ENCODE data around the gene SAV1. TPM values are rescaled to one million over a fixed set of nuclear protein-coding genes. Genes with fewer than 3 reads are reported as not detected.

SAV1 gene
- total and polyA plus RNA-seq, 2 of the 13 experiments (the other 11 are each of a cell fraction or from before 2014, with no cell fraction given), result 7.3 to 8.2 TPM

- CTCF ChIA-PET (ENCODE audit: low intra/inter-chr PET ratio, low total read pairs), result no interaction called here
- H3K36me3 ChIP-seq (replicated peaks in 1 of 2; ENCODE audit: control insufficient read depth in 1 of 2, insufficient read depth in 2 of 2, low read length in 2 of 2), result peaks cover 4 to 14% of the 10 kb centered on the region in 2 experiments; a peak in 2 of 5 replicates
Observed at GRCh38 chr14:50647282-50647681, 20.8 kb downstream of the SAV1 start.

More at GRCh38 chr14:50647282-50647681, 20.8 kb downstream of the SAV1 start:
- Histone ChIP-seq H3K9ac (ENCODE audit: insufficient read depth, low read depth, low read length) (no peak overlapping the region), H3K27ac (ENCODE audit: extremely low read length, insufficient read depth, low read length) (no peak overlapping the region), H2AFZ (ENCODE audit: low read length) (no peak overlapping the region), H4K20me1 (ENCODE audit: insufficient read depth, low read length) (no peaks in the 10 kb centered on the region), H3K4me1 (ENCODE audit: insufficient read depth, low read length) (peaks cover 16% of the 10 kb centered on the region), H3K79me2 (ENCODE audit: insufficient read depth, low read length) (peaks cover 1% of the 10 kb centered on the region), H3K4me3 (replicated peaks in 1 of 3; ENCODE audit: insufficient read depth in 1 of 3, low read depth in 2 of 3, low read length in 3 of 3) (no peak overlapping the region), H3K4me2 (ENCODE audit: low read depth, low read length) (no peak overlapping the region), H3K27me3 (ENCODE audit: control insufficient read depth in 1 of 2, insufficient read depth in 2 of 2, low read length in 2 of 2) (no peaks in the 10 kb centered on the region), H3K9me3 (ENCODE audit: low read length) (no peaks in the 10 kb centered on the region)
- WGBS (ENCODE audit: low lambda C conversion rate), result 95% methylated on average over 6 of the region's 6 CpGs
- FAIRE-seq (no peak), DNase-seq (ENCODE audit: low spot score) (no peak), ATAC-seq (no peak)
- POLR2A ChIA-PET, result no interaction called here
- intact Hi-C loops (cut with micrococcal nuclease; ENCODE audit: unreplicated experiment), result no loop called here
- in situ Hi-C loops (cut with HindIII; ENCODE audit: extremely low pct_ligation_motif_present, low pct_unique_long_range_greater_than_20kb), result no loop called here
- BruUV-seq (replicated peaks), result no TSS peak
- TF ChIP-seq GATAD2A (CRISPR knock-in tag; IDR thresholded peaks at IDR 0.05) (no peak), THAP7 (CRISPR knock-in tag; IDR thresholded peaks at IDR 0.05) (no peak), ZNF17 (CRISPR knock-in tag; IDR thresholded peaks at IDR 0.05) (no peak), CBFB (CRISPR knock-in tag; IDR thresholded peaks at IDR 0.05) (no peak), FOSL1 (CRISPR knock-in tag; IDR thresholded peaks at IDR 0.05; ENCODE audit: borderline replicate concordance) (no peak), ISL2 (CRISPR knock-in tag; IDR thresholded peaks at IDR 0.05) (no peak), CHCHD3 (CRISPR knock-in tag; IDR thresholded peaks at IDR 0.05) (no peak), NCOA5 (CRISPR knock-in tag; IDR thresholded peaks at IDR 0.05) (no peak), MLX (CRISPR knock-in tag; IDR thresholded peaks at IDR 0.05) (no peak), SCMH1 (CRISPR knock-in tag; IDR thresholded peaks at IDR 0.05; ENCODE audit: borderline replicate concordance) (no peak), KDM3A (CRISPR knock-in tag; IDR thresholded peaks at IDR 0.05; ENCODE audit: low read depth) (no peak), ZNF562 (CRISPR knock-in tag; IDR thresholded peaks at IDR 0.05; ENCODE audit: borderline replicate concordance) (no peak), DZIP1 (CRISPR knock-in tag; IDR thresholded peaks at IDR 0.05) (no peak), ZSCAN5A (CRISPR knock-in tag; IDR thresholded peaks at IDR 0.05; ENCODE audit: borderline replicate concordance) (no peak), ZNF383 (CRISPR knock-in tag; IDR thresholded peaks at IDR 0.05; ENCODE audit: borderline replicate concordance) (no peak), NONO (IDR thresholded peaks at IDR 0.05) (no peak), NONO (CRISPR knock-in tag; conservative IDR thresholded peaks at IDR 0.05) (no peak)
